Hepatic stellate cell (primary cell): ENCODE results near the gene LIPE.
"Not testable (repeated sequence)": the region's sequence is repeated elsewhere in the genome, so short reads cannot be mapped to it uniquely, and the experiment has no call there.

Experiments used
- DNase-seq: peaks from one replicate; pipeline ENCODE4 v3.0.0; 2011; ENCODE audit warnings: low spot score

The LIPE gene

GRCh38 chr19:42448306-42448705, 21.1 kb upstream of the LIPE start:
- not testable (repeated sequence) for DNase-seq

GRCh38 chr19:42445948-42446347, 18.8 kb upstream of the LIPE start:
- no peak for DNase-seq

- DNase-seq, result no peak
Observed at GRCh38 chr19:42443944-42444398, 16.8 kb upstream of the LIPE start.

- no peak for DNase-seq
Observed at GRCh38 chr19:42442833-42443232, 15.6 kb upstream of the LIPE start, which contains the start of gene CXCL17. Gene CXCL17 (minus strand): TSS chr19:42442946. CDS start chr19:42442832, 114 bp downstream.

- no peak for DNase-seq
Observed at GRCh38 chr19:42441049-42441445, 13.9 kb upstream of the LIPE start.

- peak; percentile 70 for DNase-seq
Observed at GRCh38 chr19:42440357-42441048, 13.3 kb upstream of the LIPE start.

GRCh38 chr19:42436006-42436405, 8.8 kb upstream of the LIPE start:
- no peak for DNase-seq

- DNase-seq, result no peak
Observed at GRCh38 chr19:42435316-42435715, 8.1 kb upstream of the LIPE start.

- DNase-seq, result peak; percentile 42
Observed at GRCh38 chr19:42433503-42434260, 6.5 kb upstream of the LIPE start.

GRCh38 chr19:42431486-42431885, 4.3 kb upstream of the LIPE start:
- DNase-seq, result no peak

- DNase-seq, result no peak
Observed at GRCh38 chr19:42428676-42429075, 1.5 kb upstream of the LIPE start.

GRCh38 chr19:42426643-42427042, 545 bp downstream of the LIPE start:
- DNase-seq, result no peak

- no peak for DNase-seq
Observed at GRCh38 chr19:42424712-42425131, 2.5 kb downstream of the LIPE start.

- DNase-seq, result no peak
Observed at GRCh38 chr19:42424345-42424707, 2.9 kb downstream of the LIPE start.

- peak; percentile 98 for DNase-seq
Observed at GRCh38 chr19:42423462-42424344, 3.5 kb downstream of the LIPE start.

- DNase-seq, result peak; percentile 64
Observed at GRCh38 chr19:42422901-42423461, 4.2 kb downstream of the LIPE start.

GRCh38 chr19:42422092-42422900, 4.9 kb downstream of the LIPE start:
- DNase-seq, result no peak

GRCh38 chr19:42421591-42422031, 5.6 kb downstream of the LIPE start:
- no peak for DNase-seq

- no peak for DNase-seq
Observed at GRCh38 chr19:42421101-42421500, 6.1 kb downstream of the LIPE start.

GRCh38 chr19:42420055-42420544, 7.1 kb downstream of the LIPE start:
- DNase-seq, result peak; percentile 81

GRCh38 chr19:42419309-42419708, 7.9 kb downstream of the LIPE start:
- no peak for DNase-seq
